HG02973 (cell line): ENCODE results near the gene DIP2A.
"Not testable (repeated sequence)": the region's sequence is repeated elsewhere in the genome, so short reads cannot be mapped to it uniquely, and the experiment has no call there.

Source experiments
- ATAC-seq: cut with Tn5 transposase; IDR thresholded peaks from one replicate; pipeline ENCODE4 v1.9.1; 2021; ENCODE audit warnings: moderate library complexity; ENCODE audit not compliant: unreplicated experiment

The DIP2A gene

GRCh38 chr21:46424621-46425020 is 34.1 kb upstream of the DIP2A start:
- no peak for ATAC-seq

- ATAC-seq = no peak
These were observed 33.6 kb upstream of the DIP2A start for GRCh38 chr21:46425041-46425440.

GRCh38 chr21:46425571-46425970 is 33.1 kb upstream of the DIP2A start:
- ATAC-seq = no peak

- ATAC-seq = no peak
These were observed 32.2 kb upstream of the DIP2A start for GRCh38 chr21:46426313-46427046.

GRCh38 chr21:46427516-46427915 is 31.2 kb upstream of the DIP2A start:
- ATAC-seq = no peak

GRCh38 chr21:46428286-46428685 is 30.4 kb upstream of the DIP2A start:
- ATAC-seq = no peak

GRCh38 chr21:46428987-46429710 is 29.5 kb upstream of the DIP2A start:
- ATAC-seq = no peak

- no peak for ATAC-seq
These were observed 28.7 kb upstream of the DIP2A start for GRCh38 chr21:46429754-46430681.

- no peak for ATAC-seq
These were observed 27.2 kb upstream of the DIP2A start for GRCh38 chr21:46431448-46431847.

GRCh38 chr21:46431884-46432488 is 26.7 kb upstream of the DIP2A start:
- no peak for ATAC-seq

GRCh38 chr21:46433116-46433515 is 25.6 kb upstream of the DIP2A start:
- not testable (repeated sequence) for ATAC-seq

GRCh38 chr21:46434322-46434958 is 24.3 kb upstream of the DIP2A start:
- no peak for ATAC-seq

- no peak for ATAC-seq
These were observed 22.9 kb upstream of the DIP2A start for GRCh38 chr21:46435786-46436227.

GRCh38 chr21:46436621-46437020 is 22.1 kb upstream of the DIP2A start:
- no peak for ATAC-seq

GRCh38 chr21:46437096-46437498 is 21.6 kb upstream of the DIP2A start:
- ATAC-seq = no peak

- no peak for ATAC-seq
These were observed 21.2 kb upstream of the DIP2A start for GRCh38 chr21:46437511-46437910.

- ATAC-seq = no peak
These were observed 20.4 kb upstream of the DIP2A start for GRCh38 chr21:46438241-46438640.

GRCh38 chr21:46439906-46440305 is 18.8 kb upstream of the DIP2A start:
- ATAC-seq = no peak

- ATAC-seq = no peak
These were observed 17.4 kb upstream of the DIP2A start for GRCh38 chr21:46441331-46441730.

GRCh38 chr21:46441961-46442498 is 16.7 kb upstream of the DIP2A start:
- ATAC-seq = no peak
